Sigmoid colon (tissue), 4 donors: ENCODE data around the gene MRPL44.

ENCODE experiments used
- CTCF ChIP-seq, 4 experiments: fragments of 450-650 bp in 3 of 4; fragments of 200-600 bp in 1 of 4; IDR thresholded peaks; one replicate each; pipeline ENCODE4 v1.5.1; 2016 to 2019; ENCODE audit warnings: antibody characterized with exemption in 4 of 4, mild to moderate bottlenecking in 3 of 4, moderate library complexity in 2 of 4
- POLR2A ChIP-seq, 2 donors: fragments of 450-650 bp; IDR thresholded peaks; one replicate each; pipeline ENCODE4 v1.6.1; 2016; ENCODE audit warnings: antibody characterized with exemption in 2 of 2, mild to moderate bottlenecking in 2 of 2, moderate library complexity in 2 of 2
- POLR2AphosphoS5 ChIP-seq, 4 donors: sonication (generic); formaldehyde crosslinking; IDR thresholded peaks; one replicate each; pipeline ENCODE4 v1.6.1; 2017; ENCODE audit warnings: antibody characterized with exemption in 4 of 4

DNA sequence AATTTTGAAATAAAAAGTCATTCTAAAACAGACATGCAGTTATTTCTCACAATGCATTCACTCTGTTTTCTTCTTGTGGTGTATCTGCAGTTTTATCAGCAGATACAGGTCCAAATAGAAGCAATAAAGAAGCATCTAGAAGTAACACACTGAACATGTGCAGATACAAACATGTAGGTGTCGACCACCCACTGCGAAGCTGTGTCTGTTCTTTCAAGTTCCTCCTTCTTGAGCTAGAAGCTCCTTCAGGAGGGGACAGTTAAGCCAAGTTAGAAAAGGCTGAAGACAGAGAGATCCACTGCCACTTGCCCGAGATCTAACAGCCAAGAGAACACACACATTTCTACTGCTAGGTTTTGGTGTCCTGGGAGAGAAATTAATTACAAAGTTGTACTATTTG lies 42.2 kb upstream of the MRPL44 start:
- TF ChIP-seq CTCF (IDR thresholded peaks at IDR 0.05) (no peak), POLR2AphosphoS5 (IDR thresholded peaks at IDR 0.05) (no peak), POLR2A (IDR thresholded peaks at IDR 0.05) (no peak)
